Measurements from ENCODE around the gene ACER1.
"Not testable (repeated sequence)": the region's sequence is repeated elsewhere in the genome, so short reads cannot be mapped to it uniquely, and the experiment has no call there.

Gene ACER1

GRCh38 chr19:6372594-6373095, 39.2 kb upstream of the ACER1 start, which contains the start of gene ALKBH7:
TSS of gene ALKBH7 (plus strand) at chr19:6372794. CDS start at chr19:6372821, 27 bp downstream.
- H3K27me3 Mint-ChIP-seq, result no peaks in the 10 kb centered on the region
- H3K4me3 Mint-ChIP-seq, result peak within 1 kb of the TSS; percentile 94
- H3K27ac Mint-ChIP-seq (ENCODE audit: low read depth), result peak within 1 kb of the TSS; percentile 86
- peaks cover 19% of the 10 kb centered on the region for H3K36me3 Mint-ChIP-seq (ENCODE audit: insufficient read depth)
- DNase-seq (ENCODE audit: low spot score in 2 of 2), result peak; percentile 91 to 97
- no peaks in the 10 kb centered on the region for H3K9me3 Mint-ChIP-seq
- peak; percentile 89 for ATAC-seq (replicated peaks; ENCODE audit: extremely low read depth, poor library complexity, severe bottlenecking)
- peaks cover 19% of the 10 kb centered on the region for H3K4me1 Mint-ChIP-seq

- no peak overlapping the region for H3K27ac Mint-ChIP-seq (ENCODE audit: low read depth)
- peak overlapping the region; percentile 59 for H3K4me3 Mint-ChIP-seq
- H3K36me3 Mint-ChIP-seq (ENCODE audit: insufficient read depth), result peaks cover 59% of the 10 kb centered on the region
Measured at GRCh38 chr19:6364353-6364752, 30.9 kb upstream of the ACER1 start.

GRCh38 chr19:6362351-6362801, 29.0 kb upstream of the ACER1 start:
- DNase-seq (ENCODE audit: low spot score in 2 of 2), result no peak
- ATAC-seq (replicated peaks; ENCODE audit: extremely low read depth, poor library complexity, severe bottlenecking), result peak; percentile 60
- peak overlapping the region; percentile 88 for H3K27ac Mint-ChIP-seq (ENCODE audit: low read depth)
- H3K4me1 Mint-ChIP-seq, result peaks cover 12% of the 10 kb centered on the region
- H3K36me3 Mint-ChIP-seq (ENCODE audit: insufficient read depth), result peaks cover 50% of the 10 kb centered on the region
- H3K27me3 Mint-ChIP-seq, result no peaks in the 10 kb centered on the region
- no peaks in the 10 kb centered on the region for H3K9me3 Mint-ChIP-seq
- peak overlapping the region; percentile 98 for H3K4me3 Mint-ChIP-seq

More at GRCh38 chr19:6364353-6364752, 30.9 kb upstream of the ACER1 start:
- no peaks in the 10 kb centered on the region for H3K27me3 Mint-ChIP-seq
- no peaks in the 10 kb centered on the region for H3K9me3 Mint-ChIP-seq
- DNase-seq (ENCODE audit: low spot score in 2 of 2) (no peak), ATAC-seq (replicated peaks; ENCODE audit: extremely low read depth, poor library complexity, severe bottlenecking) (no peak)
- H3K4me1 Mint-ChIP-seq, result peaks cover 12% of the 10 kb centered on the region

- ATAC-seq (replicated peaks; ENCODE audit: extremely low read depth, poor library complexity, severe bottlenecking), result no peak
- H3K27me3 Mint-ChIP-seq, result no peaks in the 10 kb centered on the region
- no peak for DNase-seq (ENCODE audit: low spot score in 2 of 2)
Measured at GRCh38 chr19:6362027-6362350, 28.6 kb upstream of the ACER1 start.

GRCh38 chr19:6360857-6361216, 27.4 kb upstream of the ACER1 start:
- H3K4me1 Mint-ChIP-seq, result peaks cover 12% of the 10 kb centered on the region
- H3K9me3 Mint-ChIP-seq; DNase-seq (ENCODE audit: low spot score in 2 of 2); H3K27me3 Mint-ChIP-seq; ATAC-seq (replicated peaks; ENCODE audit: extremely low read depth, poor library complexity, severe bottlenecking): not testable (repeated sequence)
- H3K4me3 Mint-ChIP-seq, result peak overlapping the region; percentile 98
- peaks cover 36% of the 10 kb centered on the region for H3K36me3 Mint-ChIP-seq (ENCODE audit: insufficient read depth)
- H3K27ac Mint-ChIP-seq (ENCODE audit: low read depth), result peak overlapping the region; percentile 88

More at GRCh38 chr19:6362027-6362350, 28.6 kb upstream of the ACER1 start:
- H3K36me3 Mint-ChIP-seq (ENCODE audit: insufficient read depth), result peaks cover 46% of the 10 kb centered on the region
- H3K4me3 Mint-ChIP-seq, result peak overlapping the region; percentile 98
- peaks cover 12% of the 10 kb centered on the region for H3K4me1 Mint-ChIP-seq
- H3K27ac Mint-ChIP-seq (ENCODE audit: low read depth), result peak overlapping the region; percentile 88
- H3K9me3 Mint-ChIP-seq, result no peaks in the 10 kb centered on the region

GRCh38 chr19:6360445-6360844, 27.0 kb upstream of the ACER1 start:
- not testable (repeated sequence) for H3K9me3 Mint-ChIP-seq; H3K27me3 Mint-ChIP-seq; DNase-seq (ENCODE audit: low spot score in 2 of 2); ATAC-seq (replicated peaks; ENCODE audit: extremely low read depth, poor library complexity, severe bottlenecking); H3K27ac Mint-ChIP-seq (ENCODE audit: low read depth)
- Mint-ChIP-seq H3K36me3 (ENCODE audit: insufficient read depth) (peaks cover 32% of the 10 kb centered on the region), H3K4me1 (peaks cover 12% of the 10 kb centered on the region), H3K4me3 (peak overlapping the region; percentile 98)

GRCh38 chr19:6359568-6360341, 26.3 kb upstream of the ACER1 start:
- DNase-seq (ENCODE audit: low spot score in 2 of 2) (no peak), ATAC-seq (replicated peaks; ENCODE audit: extremely low read depth, poor library complexity, severe bottlenecking) (no peak)
- Mint-ChIP-seq H3K27ac (ENCODE audit: low read depth) (no peak overlapping the region), H3K4me1 (peaks cover 12% of the 10 kb centered on the region), H3K4me3 (no peak overlapping the region), H3K36me3 (ENCODE audit: insufficient read depth) (peaks cover 27% of the 10 kb centered on the region), H3K9me3 (no peaks in the 10 kb centered on the region), H3K27me3 (no peaks in the 10 kb centered on the region)

- DNase-seq (ENCODE audit: low spot score in 2 of 2) (no peak), ATAC-seq (replicated peaks; ENCODE audit: extremely low read depth, poor library complexity, severe bottlenecking) (no peak)
- Mint-ChIP-seq H3K9me3 (no peaks in the 10 kb centered on the region), H3K4me1 (peaks cover 12% of the 10 kb centered on the region), H3K27ac (ENCODE audit: low read depth) (no peak overlapping the region), H3K36me3 (ENCODE audit: insufficient read depth) (peaks cover 16% of the 10 kb centered on the region), H3K27me3 (no peaks in the 10 kb centered on the region), H3K4me3 (no peak overlapping the region)
Measured at GRCh38 chr19:6358003-6358402, 24.6 kb upstream of the ACER1 start.

GRCh38 chr19:6357174-6357573, 23.8 kb upstream of the ACER1 start:
- Mint-ChIP-seq H3K27me3 (no peaks in the 10 kb centered on the region), H3K9me3 (no peaks in the 10 kb centered on the region), H3K4me3 (no peak overlapping the region), H3K27ac (ENCODE audit: low read depth) (no peak overlapping the region), H3K36me3 (ENCODE audit: insufficient read depth) (peaks cover 8% of the 10 kb centered on the region), H3K4me1 (peaks cover 5% of the 10 kb centered on the region)
- ATAC-seq (replicated peaks; ENCODE audit: extremely low read depth, poor library complexity, severe bottlenecking) (no peak), DNase-seq (ENCODE audit: low spot score in 2 of 2) (no peak)

GRCh38 chr19:6355321-6356040, 22.1 kb upstream of the ACER1 start:
- not testable (repeated sequence) for DNase-seq (ENCODE audit: low spot score in 2 of 2); H3K4me1 Mint-ChIP-seq; H3K27me3 Mint-ChIP-seq; H3K27ac Mint-ChIP-seq (ENCODE audit: low read depth); H3K9me3 Mint-ChIP-seq; H3K36me3 Mint-ChIP-seq (ENCODE audit: insufficient read depth); H3K4me3 Mint-ChIP-seq; ATAC-seq (replicated peaks; ENCODE audit: extremely low read depth, poor library complexity, severe bottlenecking)

- ATAC-seq (replicated peaks; ENCODE audit: extremely low read depth, poor library complexity, severe bottlenecking), result no peak
- H3K36me3 Mint-ChIP-seq (ENCODE audit: insufficient read depth), result peaks cover 9% of the 10 kb centered on the region
Measured at GRCh38 chr19:6354098-6354674, 20.8 kb upstream of the ACER1 start.

GRCh38 chr19:6352381-6353165, 19.2 kb upstream of the ACER1 start:
- ATAC-seq (replicated peaks; ENCODE audit: extremely low read depth, poor library complexity, severe bottlenecking) (no peak), DNase-seq (ENCODE audit: low spot score in 2 of 2) (no peak)
- no peak overlapping the region for H3K27ac Mint-ChIP-seq (ENCODE audit: low read depth)
- H3K4me1 Mint-ChIP-seq, result no peaks in the 10 kb centered on the region
- no peaks in the 10 kb centered on the region for H3K9me3 Mint-ChIP-seq
- no peak overlapping the region for H3K4me3 Mint-ChIP-seq
- H3K36me3 Mint-ChIP-seq (ENCODE audit: insufficient read depth), result peaks cover 9% of the 10 kb centered on the region
- no peaks in the 10 kb centered on the region for H3K27me3 Mint-ChIP-seq

More at GRCh38 chr19:6354098-6354674, 20.8 kb upstream of the ACER1 start:
- Mint-ChIP-seq H3K27me3 (no peaks in the 10 kb centered on the region), H3K9me3 (no peaks in the 10 kb centered on the region), H3K4me1 (no peaks in the 10 kb centered on the region), H3K27ac (ENCODE audit: low read depth) (no peak overlapping the region), H3K4me3 (no peak overlapping the region)
- no peak for DNase-seq (ENCODE audit: low spot score in 2 of 2)

Measured in central memory CD8-positive, alpha-beta T cell (primary cell).